SK-N-SH (cell line): ENCODE data around the gene FAM9C.

ENCODE experiments used
- FOSL2 ChIP-seq: IDR thresholded peaks from 2 replicates; pipeline ENCODE4 v1.4.0; 2012; ENCODE audit warnings: low read depth, mild to moderate bottlenecking, moderate library complexity, borderline replicate concordance
- IRF3 ChIP-seq: fragments of 150-350 bp; IDR thresholded peaks from 2 replicates; pipeline ENCODE4 v1.6.1; 2016; ENCODE audit warnings: mild to moderate bottlenecking, low read depth, low read length
- MXI1 ChIP-seq: IDR thresholded peaks from 2 replicates; pipeline ENCODE4 v1.6.1; 2012; ENCODE audit warnings: mild to moderate bottlenecking, low read depth, low read length, improper control_type of control experiment
- POLR2AphosphoS5 ChIP-seq: IDR thresholded peaks from 2 replicates; pipeline ENCODE4 v1.6.1; 2012; ENCODE audit warnings: low read depth, low read length
- TAF1 ChIP-seq: IDR thresholded peaks from 2 replicates; pipeline ENCODE4 v1.6.1; 2012; ENCODE audit warnings: low read depth, mild to moderate bottlenecking, low read length, moderate library complexity, borderline replicate concordance
- YY1 ChIP-seq: IDR thresholded peaks from 2 replicates; pipeline ENCODE4 v1.4.0; 2012; ENCODE audit warnings: low read depth, mild to moderate bottlenecking
- TF ChIP-seq, protein P1 (sequence below): IDR thresholded peaks from 2 replicates; pipeline ENCODE4 v1.4.0; 2012; ENCODE audit warnings: low read depth
- TF ChIP-seq, protein P2 (sequence below): fragments of 200-600 bp; sonication (generic); IDR thresholded peaks from 2 replicates; pipeline ENCODE4 v1.6.1; 2017; ENCODE audit warnings: antibody characterized with exemption, mild to moderate bottlenecking, moderate library complexity
- TF ChIP-seq, protein P3 (sequence below): fragments of 150-350 bp; IDR thresholded peaks from 2 replicates; pipeline ENCODE4 v1.6.1; 2017; ENCODE audit warnings: antibody characterized with exemption, low read length, low read depth, borderline replicate concordance
- TF ChIP-seq, protein P4 (sequence below): IDR thresholded peaks from 2 replicates; pipeline ENCODE4 v1.4.0; 2012; ENCODE audit warnings: low read depth, borderline replicate concordance

- TF ChIP-seq FOSL2 (no peak), TAF1 (no peak), MXI1 (no peak), POLR2AphosphoS5 (no peak), IRF3 (no peak), YY1 (no peak)
- TF ChIP-seq, protein P1, sequence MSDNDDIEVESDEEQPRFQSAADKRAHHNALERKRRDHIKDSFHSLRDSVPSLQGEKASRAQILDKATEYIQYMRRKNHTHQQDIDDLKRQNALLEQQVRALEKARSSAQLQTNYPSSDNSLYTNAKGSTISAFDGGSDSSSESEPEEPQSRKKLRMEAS: no peak
- TF ChIP-seq, protein P2, sequence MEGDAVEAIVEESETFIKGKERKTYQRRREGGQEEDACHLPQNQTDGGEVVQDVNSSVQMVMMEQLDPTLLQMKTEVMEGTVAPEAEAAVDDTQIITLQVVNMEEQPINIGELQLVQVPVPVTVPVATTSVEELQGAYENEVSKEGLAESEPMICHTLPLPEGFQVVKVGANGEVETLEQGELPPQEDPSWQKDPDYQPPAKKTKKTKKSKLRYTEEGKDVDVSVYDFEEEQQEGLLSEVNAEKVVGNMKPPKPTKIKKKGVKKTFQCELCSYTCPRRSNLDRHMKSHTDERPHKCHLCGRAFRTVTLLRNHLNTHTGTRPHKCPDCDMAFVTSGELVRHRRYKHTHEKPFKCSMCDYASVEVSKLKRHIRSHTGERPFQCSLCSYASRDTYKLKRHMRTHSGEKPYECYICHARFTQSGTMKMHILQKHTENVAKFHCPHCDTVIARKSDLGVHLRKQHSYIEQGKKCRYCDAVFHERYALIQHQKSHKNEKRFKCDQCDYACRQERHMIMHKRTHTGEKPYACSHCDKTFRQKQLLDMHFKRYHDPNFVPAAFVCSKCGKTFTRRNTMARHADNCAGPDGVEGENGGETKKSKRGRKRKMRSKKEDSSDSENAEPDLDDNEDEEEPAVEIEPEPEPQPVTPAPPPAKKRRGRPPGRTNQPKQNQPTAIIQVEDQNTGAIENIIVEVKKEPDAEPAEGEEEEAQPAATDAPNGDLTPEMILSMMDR: no peak
- TF ChIP-seq, protein P3, sequence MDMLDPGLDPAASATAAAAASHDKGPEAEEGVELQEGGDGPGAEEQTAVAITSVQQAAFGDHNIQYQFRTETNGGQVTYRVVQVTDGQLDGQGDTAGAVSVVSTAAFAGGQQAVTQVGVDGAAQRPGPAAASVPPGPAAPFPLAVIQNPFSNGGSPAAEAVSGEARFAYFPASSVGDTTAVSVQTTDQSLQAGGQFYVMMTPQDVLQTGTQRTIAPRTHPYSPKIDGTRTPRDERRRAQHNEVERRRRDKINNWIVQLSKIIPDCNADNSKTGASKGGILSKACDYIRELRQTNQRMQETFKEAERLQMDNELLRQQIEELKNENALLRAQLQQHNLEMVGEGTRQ: no peak
- TF ChIP-seq, protein P4, sequence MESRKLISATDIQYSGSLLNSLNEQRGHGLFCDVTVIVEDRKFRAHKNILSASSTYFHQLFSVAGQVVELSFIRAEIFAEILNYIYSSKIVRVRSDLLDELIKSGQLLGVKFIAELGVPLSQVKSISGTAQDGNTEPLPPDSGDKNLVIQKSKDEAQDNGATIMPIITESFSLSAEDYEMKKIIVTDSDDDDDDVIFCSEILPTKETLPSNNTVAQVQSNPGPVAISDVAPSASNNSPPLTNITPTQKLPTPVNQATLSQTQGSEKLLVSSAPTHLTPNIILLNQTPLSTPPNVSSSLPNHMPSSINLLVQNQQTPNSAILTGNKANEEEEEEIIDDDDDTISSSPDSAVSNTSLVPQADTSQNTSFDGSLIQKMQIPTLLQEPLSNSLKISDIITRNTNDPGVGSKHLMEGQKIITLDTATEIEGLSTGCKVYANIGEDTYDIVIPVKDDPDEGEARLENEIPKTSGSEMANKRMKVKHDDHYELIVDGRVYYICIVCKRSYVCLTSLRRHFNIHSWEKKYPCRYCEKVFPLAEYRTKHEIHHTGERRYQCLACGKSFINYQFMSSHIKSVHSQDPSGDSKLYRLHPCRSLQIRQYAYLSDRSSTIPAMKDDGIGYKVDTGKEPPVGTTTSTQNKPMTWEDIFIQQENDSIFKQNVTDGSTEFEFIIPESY: no peak
Measured at GRCh38 chrX:13008851-13009250, 35.6 kb downstream of the FAM9C start.
